HepG2 (cell line): Measurements from ENCODE around the gene ACKR3. TPM values are rescaled to one million over a fixed set of nuclear protein-coding genes. Genes with fewer than 3 reads are reported as not detected.

Experiments used
- ATAC-seq: fragments of 200-7000 bp; cut with Tn5 transposase; 3 replicates; pipeline ENCODE4 v1.9.1; 2020; ENCODE audit warnings: mild to moderate bottlenecking, moderate library complexity
- Bru-seq: library from RNA; stranded (reverse); fragments of 400-500 nt; gene quantifications from one replicate; lab custom pipeline; 2021; lab: Mats Ljungman, UMichigan
- BruChase-seq, 2 experiments: library from RNA; stranded (reverse); fragments of 400-500 nt; gene quantifications; one replicate each; lab custom pipeline; 2021; lab: Mats Ljungman, UMichigan
- BruUV-seq: library from RNA; stranded (reverse); fragments of 400-500 nt; replicated peaks from 2 replicates; lab custom pipeline; 2021; lab: Mats Ljungman, UMichigan
- CTCF ChIA-PET: fragments of 300-600 bp; formaldehyde crosslinking; extraction: SDS; loops from one replicate; lab custom pipeline; 2021; ENCODE audit warnings: low total read pairs, inconsistent platforms, low intra/inter-chr PET ratio; lab: Yijun Ruan, JAX
- POLR2A ChIA-PET: fragments of 350-600 bp; sonication (Branson Sonifier 250); formaldehyde crosslinking; loops from one replicate; lab custom pipeline; 2020; ENCODE audit warnings: antibody characterized with exemption, inconsistent platforms; lab: Yijun Ruan, JAX
- DNase-seq: peaks from one replicate; pipeline ENCODE4 v3.0.0-alpha.2; 2015; ENCODE audit warnings: low spot score
- FAIRE-seq: peaks from 3 replicates; lab custom pipeline; 2011; peaks lifted over from hg19 to GRCh38; lab: Jason Lieb, UNC
- H2AFZ ChIP-seq: one replicate; pipeline ENCODE4 v1.6.1; 2011; ENCODE audit warnings: low read length, inconsistent platforms
- H3K27ac ChIP-seq: fragments of 300-600 bp; 3 replicates; pipeline ENCODE4 v1.8.0; 2011; ENCODE audit warnings: mixed run types, mild to moderate bottlenecking, mixed read lengths, low read length, inconsistent platforms; ENCODE audit not compliant: insufficient read depth; ENCODE audit errors: extremely low read length
- H3K27me3 ChIP-seq, 2 experiments: fragments of 200-600 bp in 1 of 2; 2 replicates in 1 of 2; 3 replicates in 1 of 2; pipeline versions ENCODE4 v1.6.0 to v1.8.0; 2011; ENCODE audit warnings: low read length in 2 of 2, mild to moderate bottlenecking in 2 of 2, moderate library complexity in 2 of 2, inconsistent platforms in 1 of 2; ENCODE audit not compliant: insufficient read depth in 2 of 2, control insufficient read depth in 1 of 2
- H3K36me3 ChIP-seq, 2 experiments: fragments of 200-600 bp in 1 of 2; replicated peaks in 1 of 2; 2 replicates in 1 of 2; 3 replicates in 1 of 2; pipeline versions ENCODE4 v1.5.1 to v1.8.0; 2011; ENCODE audit warnings: low read length in 2 of 2, inconsistent platforms in 1 of 2; ENCODE audit not compliant: insufficient read depth in 2 of 2, control insufficient read depth in 1 of 2
- H3K4me1 ChIP-seq: 2 replicates; pipeline ENCODE4 v1.5.1; 2012; ENCODE audit warnings: low read length, inconsistent platforms; ENCODE audit not compliant: insufficient read depth
- H3K4me2 ChIP-seq: 2 replicates; pipeline ENCODE4 v1.6.0; 2011; ENCODE audit warnings: low read depth, low read length, inconsistent platforms
- H3K4me3 ChIP-seq, 3 experiments: fragments of 200-600 bp in 1 of 3; sonication (generic), shearing (Covaris generic) in 1 of 3; replicated peaks in 1 of 3; 2 replicates each; pipeline ENCODE4 v1.5.1; 2011 to 2016; ENCODE audit warnings: low read length in 3 of 3, inconsistent platforms in 2 of 3, low read depth in 2 of 3, mild to moderate bottlenecking in 2 of 3, control low read depth in 1 of 3, mixed read lengths in 1 of 3; ENCODE audit not compliant: insufficient read depth in 1 of 3
- H3K79me2 ChIP-seq: one replicate; pipeline ENCODE4 v1.6.1; 2011; ENCODE audit warnings: low read length, inconsistent platforms; ENCODE audit not compliant: insufficient read depth
- H3K9ac ChIP-seq: 2 replicates; pipeline ENCODE4 v1.6.0; 2011; ENCODE audit warnings: mild to moderate bottlenecking, low read depth, low read length, inconsistent platforms; ENCODE audit not compliant: insufficient read depth
- H3K9me3 ChIP-seq: 2 replicates; pipeline ENCODE4 v1.5.1; 2012; ENCODE audit warnings: mild to moderate bottlenecking, low read length
- H4K20me1 ChIP-seq: 2 replicates; pipeline ENCODE4 v1.6.0; 2011; ENCODE audit warnings: inconsistent platforms, mild to moderate bottlenecking, low read length, moderate library complexity; ENCODE audit not compliant: insufficient read depth
- MATR3 ChIP-seq: sonication (generic); formaldehyde crosslinking; IDR thresholded peaks from 2 replicates; pipeline ENCODE4 v1.4.0; 2020; ENCODE audit warnings: missing genetic modification reagents
- STAG1 ChIP-seq: sonication (generic); formaldehyde crosslinking; IDR thresholded peaks from 2 replicates; pipeline ENCODE4 v1.4.0; 2020; ENCODE audit warnings: missing genetic modification reagents
- XRCC5 ChIP-seq: fragments of 200-400 bp; formaldehyde crosslinking; optimal IDR thresholded peaks from 2 replicates; pipeline ENCODE3; 2017; ENCODE audit warnings: mild to moderate bottlenecking, low read length
- ZMYM2 ChIP-seq: sonication (generic); formaldehyde crosslinking; IDR thresholded peaks from 2 replicates; pipeline ENCODE4 v1.8.0; 2022; ENCODE audit warnings: mild to moderate bottlenecking, missing genetic modification reagents
- ZNF292 ChIP-seq: sonication (generic); formaldehyde crosslinking; IDR thresholded peaks from 2 replicates; pipeline ENCODE4 v1.8.1; 2022; ENCODE audit warnings: mild to moderate bottlenecking, low read depth, missing genetic modification reagents, borderline replicate concordance
- ZNF546 ChIP-seq: sonication (generic); formaldehyde crosslinking; conservative IDR thresholded peaks from 2 replicates; pipeline ENCODE4 v1.8.1; 2023; ENCODE audit warnings: mild to moderate bottlenecking, missing genetic modification reagents
- ZNF572 ChIP-seq: sonication (generic); formaldehyde crosslinking; IDR thresholded peaks from 2 replicates; pipeline ENCODE4 v1.5.1; 2020; ENCODE audit warnings: mild to moderate bottlenecking, missing genetic modification reagents
- ZNF768 ChIP-seq: sonication (generic); formaldehyde crosslinking; IDR thresholded peaks from 2 replicates; pipeline ENCODE4 v1.4.0; 2020; ENCODE audit warnings: missing genetic modification reagents
- WGBS: methylation state at CpG from one replicate; pipeline ENCODE4 v1.1.6; 2017; ENCODE audit warnings: low lambda C conversion rate; 5-methylcytosine and 5-hydroxymethylcytosine counted together
- in situ Hi-C: cut with HindIII; loops from 2 replicates; pipeline ENCODE4 v1.10.0; 2017; ENCODE audit warnings: low pct_unique_long_range_greater_than_20kb; ENCODE audit not compliant: extremely low pct_ligation_motif_present
- intact Hi-C: fragments of 100-400 bp; cut with micrococcal nuclease; formaldehyde crosslinking; loops from one replicate; pipeline ENCODE4 v1.10.0; 2022; ENCODE audit not compliant: unreplicated experiment
- long read RNA-seq, 2 experiments: library from RNA in 1 of 2; library from polyadenylated mRNA in 1 of 2; stranded (forward) in 1 of 2; unstranded in 1 of 2; transcript quantifications; one replicate each; pipeline ENCODE4 v2.0.0, GENCODE V29; 2019 to 2022
- polyA minus RNA-seq, 3 experiments: library from RNA; depleted of rRNA, polyadenylated mRNA; stranded (reverse); fragments of >200 nt; gene quantifications; 2 replicates each; pipeline ENCODE4 v1.2.3, GENCODE V29; 2011; ENCODE audit warnings: low replicate concordance in 1 of 3
- polyA plus RNA-seq, 8 experiments: library from polyadenylated mRNA; depleted of rRNA in 3 of 8; stranded (reverse) in 7 of 8; unstranded in 1 of 8; fragments of >200 nt; fragmentation: Illumina TruSeq in 4 of 8; extraction: Trizol in 4 of 8; gene quantifications; 2 replicates each; pipeline versions ENCODE4 v1.2.1 to v1.2.3, GENCODE V29; 2011 to 2016; ENCODE audit warnings: low read depth in 4 of 8, missing spikeins in 1 of 8, mixed read lengths in 1 of 8; ENCODE audit not compliant: insufficient read depth in 1 of 8
- total RNA-seq, 5 experiments: library from RNA; depleted of rRNA; stranded (reverse); fragments of >200 nt; fragmentation: Illumina TruSeq; extraction: Trizol; gene quantifications; 2 replicates each; pipeline ENCODE4 v1.2.3, GENCODE V29; 2016; ENCODE audit warnings: low read depth in 1 of 5
- TF ChIP-seq, protein P1 (sequence below): sonication (generic); formaldehyde crosslinking; IDR thresholded peaks from 2 replicates; pipeline ENCODE4 v1.5.1; 2020; ENCODE audit warnings: mild to moderate bottlenecking, missing genetic modification reagents, moderate library complexity
- TF ChIP-seq, protein P2 (sequence below): sonication (generic); formaldehyde crosslinking; IDR thresholded peaks from 2 replicates; pipeline ENCODE4 v1.5.1; 2020; ENCODE audit warnings: missing genetic modification reagents, mild to moderate bottlenecking, borderline replicate concordance
- TF ChIP-seq, protein P3 (sequence below): sonication (generic); formaldehyde crosslinking; IDR thresholded peaks from 2 replicates; pipeline ENCODE4 v1.5.0; 2020; ENCODE audit warnings: mild to moderate bottlenecking, missing genetic modification reagents, moderate library complexity

The ACKR3 gene
- not detected in 2 replicates for total RNA-seq (2016; rRNA removed; fragmentation: Illumina TruSeq; extraction: Trizol)
- not detected in 2 replicates for total RNA-seq (2016; cell fraction: cytosol; rRNA removed; fragmentation: Illumina TruSeq; extraction: Trizol; ENCODE audit: low read depth)
- total RNA-seq (2016; cell fraction: insoluble cytoplasmic fraction; rRNA removed; fragmentation: Illumina TruSeq; extraction: Trizol): not detected in 2 replicates
- not detected in 2 replicates for total RNA-seq (2016; cell fraction: membrane; rRNA removed; fragmentation: Illumina TruSeq; extraction: Trizol)
- total RNA-seq (2016; cell fraction: nucleus; rRNA removed; fragmentation: Illumina TruSeq; extraction: Trizol): not detected in 2 replicates
- polyA plus RNA-seq (2011; rRNA removed): 0.04 TPM in 1 of 2 replicates, not detected in the other
- 0.03 TPM in 1 of 2 replicates, not detected in the other for polyA plus RNA-seq (2011; cell fraction: cytosol; rRNA removed)
- polyA plus RNA-seq (2011; cell fraction: nucleus; rRNA removed): 0.23 TPM in 1 of 2 replicates, not detected in the other
- polyA plus RNA-seq (2012): not detected in 2 replicates
- not detected in 2 replicates for polyA plus RNA-seq (2016; cell fraction: cytosol; fragmentation: Illumina TruSeq; extraction: Trizol; ENCODE audit: low read depth)
- not detected in 2 replicates for polyA plus RNA-seq (2016; cell fraction: insoluble cytoplasmic fraction; fragmentation: Illumina TruSeq; extraction: Trizol; ENCODE audit: low read depth)
- not detected in 2 replicates for polyA plus RNA-seq (2016; cell fraction: membrane; fragmentation: Illumina TruSeq; extraction: Trizol; ENCODE audit: low read depth)
- polyA plus RNA-seq (2016; cell fraction: nucleus; fragmentation: Illumina TruSeq; extraction: Trizol; ENCODE audit: insufficient read depth, low read depth): not detected in 2 replicates
- 9.1 TPM in 1 of 2 replicates, not detected in the other for polyA minus RNA-seq (2011; rRNA and poly(A)+ RNA removed; ENCODE audit: low replicate concordance)
- polyA minus RNA-seq (2011; cell fraction: cytosol; rRNA and poly(A)+ RNA removed): not detected in 2 replicates
- not detected in 2 replicates for polyA minus RNA-seq (2011; cell fraction: nucleus; rRNA and poly(A)+ RNA removed)
- Bru-seq, nascent RNA: not detected
- BruChase-seq, experiment 1, labeled RNA remaining after a 6-hour chase: percentile 14 among the genes with signal in this experiment
- BruChase-seq, experiment 2, labeled RNA remaining after a 2-hour chase: percentile 20 among the genes with signal in this experiment
- long read RNA-seq, experiment 1: 0 reads
- long read RNA-seq, experiment 2: 0 reads

DNA sequence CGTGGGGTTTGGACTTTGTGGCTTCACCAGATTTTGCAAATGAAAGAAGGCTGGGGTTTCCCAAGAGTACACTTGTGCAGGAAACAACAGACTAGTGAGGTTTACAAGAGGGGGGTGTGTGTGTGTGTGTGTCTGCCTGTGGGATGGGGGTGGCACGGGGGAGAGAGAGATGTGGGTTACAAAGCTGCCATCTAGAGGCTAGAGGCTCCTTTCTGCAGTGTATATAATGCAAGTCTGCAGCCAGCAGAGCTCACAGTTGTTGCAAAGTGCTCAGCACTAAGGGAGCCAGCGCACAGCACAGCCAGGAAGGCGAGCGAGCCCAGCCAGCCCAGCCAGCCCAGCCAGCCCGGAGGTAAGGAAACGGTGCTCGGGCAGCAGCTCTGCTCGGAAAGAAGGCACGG is at the start of gene ACKR3:
Gene ACKR3, plus strand, starts transcription at position 253 of the 401 bp plus-strand sequence. CDS start 10,641 bp downstream, outside the sequence.
- under 1% methylated on average over 9 of the region's 10 CpGs for WGBS
- CTCF ChIA-PET: no interaction called here
- Histone ChIP-seq H2AFZ (no peak within 1 kb of the TSS), H3K4me2 (0 out of 2 replicates have a peak within 1 kb of the TSS, but pooled peaks have one; percentile 47), H3K9ac (no peak within 1 kb of the TSS), H3K4me3 (no peak within 1 kb of the TSS), H3K27ac (no peak within 1 kb of the TSS), H3K36me3 (no peaks in the 10 kb centered on the region), H4K20me1 (no peaks in the 10 kb centered on the region), H3K9me3 (no peaks in the 10 kb centered on the region), H3K4me1 (peaks cover 20% of the 10 kb centered on the region), H3K79me2 (no peaks in the 10 kb centered on the region), H3K27me3 (peaks cover 0 to 68% of the 10 kb centered on the region in 2 experiments; a peak in 4 of 5 replicates)
- intact Hi-C loops (loop anchor here (5.0 kb wide), 1 partner anchor 57 kb away; no protein-coding TSS in a partner anchor), in situ Hi-C loops (no loop called here)
- ATAC-seq: peak; percentile 90
- no TSS peak for BruUV-seq
- peak; percentile 87 for FAIRE-seq
- peak; percentile 41 for DNase-seq
- POLR2A ChIA-PET: no interaction called here
- TF ChIP-seq, protein P1, sequence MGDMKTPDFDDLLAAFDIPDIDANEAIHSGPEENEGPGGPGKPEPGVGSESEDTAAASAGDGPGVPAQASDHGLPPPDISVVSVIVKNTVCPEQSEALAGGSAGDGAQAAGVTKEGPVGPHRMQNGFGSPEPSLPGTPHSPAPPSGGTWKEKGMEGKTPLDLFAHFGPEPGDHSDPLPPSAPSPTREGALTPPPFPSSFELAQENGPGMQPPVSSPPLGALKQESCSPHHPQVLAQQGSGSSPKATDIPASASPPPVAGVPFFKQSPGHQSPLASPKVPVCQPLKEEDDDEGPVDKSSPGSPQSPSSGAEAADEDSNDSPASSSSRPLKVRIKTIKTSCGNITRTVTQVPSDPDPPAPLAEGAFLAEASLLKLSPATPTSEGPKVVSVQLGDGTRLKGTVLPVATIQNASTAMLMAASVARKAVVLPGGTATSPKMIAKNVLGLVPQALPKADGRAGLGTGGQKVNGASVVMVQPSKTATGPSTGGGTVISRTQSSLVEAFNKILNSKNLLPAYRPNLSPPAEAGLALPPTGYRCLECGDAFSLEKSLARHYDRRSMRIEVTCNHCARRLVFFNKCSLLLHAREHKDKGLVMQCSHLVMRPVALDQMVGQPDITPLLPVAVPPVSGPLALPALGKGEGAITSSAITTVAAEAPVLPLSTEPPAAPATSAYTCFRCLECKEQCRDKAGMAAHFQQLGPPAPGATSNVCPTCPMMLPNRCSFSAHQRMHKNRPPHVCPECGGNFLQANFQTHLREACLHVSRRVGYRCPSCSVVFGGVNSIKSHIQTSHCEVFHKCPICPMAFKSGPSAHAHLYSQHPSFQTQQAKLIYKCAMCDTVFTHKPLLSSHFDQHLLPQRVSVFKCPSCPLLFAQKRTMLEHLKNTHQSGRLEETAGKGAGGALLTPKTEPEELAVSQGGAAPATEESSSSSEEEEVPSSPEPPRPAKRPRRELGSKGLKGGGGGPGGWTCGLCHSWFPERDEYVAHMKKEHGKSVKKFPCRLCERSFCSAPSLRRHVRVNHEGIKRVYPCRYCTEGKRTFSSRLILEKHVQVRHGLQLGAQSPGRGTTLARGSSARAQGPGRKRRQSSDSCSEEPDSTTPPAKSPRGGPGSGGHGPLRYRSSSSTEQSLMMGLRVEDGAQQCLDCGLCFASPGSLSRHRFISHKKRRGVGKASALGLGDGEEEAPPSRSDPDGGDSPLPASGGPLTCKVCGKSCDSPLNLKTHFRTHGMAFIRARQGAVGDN (CRISPR knock-in tag): peak; percentile 20; the same call in 1 of the 2 replicates
- TF ChIP-seq, protein P2, sequence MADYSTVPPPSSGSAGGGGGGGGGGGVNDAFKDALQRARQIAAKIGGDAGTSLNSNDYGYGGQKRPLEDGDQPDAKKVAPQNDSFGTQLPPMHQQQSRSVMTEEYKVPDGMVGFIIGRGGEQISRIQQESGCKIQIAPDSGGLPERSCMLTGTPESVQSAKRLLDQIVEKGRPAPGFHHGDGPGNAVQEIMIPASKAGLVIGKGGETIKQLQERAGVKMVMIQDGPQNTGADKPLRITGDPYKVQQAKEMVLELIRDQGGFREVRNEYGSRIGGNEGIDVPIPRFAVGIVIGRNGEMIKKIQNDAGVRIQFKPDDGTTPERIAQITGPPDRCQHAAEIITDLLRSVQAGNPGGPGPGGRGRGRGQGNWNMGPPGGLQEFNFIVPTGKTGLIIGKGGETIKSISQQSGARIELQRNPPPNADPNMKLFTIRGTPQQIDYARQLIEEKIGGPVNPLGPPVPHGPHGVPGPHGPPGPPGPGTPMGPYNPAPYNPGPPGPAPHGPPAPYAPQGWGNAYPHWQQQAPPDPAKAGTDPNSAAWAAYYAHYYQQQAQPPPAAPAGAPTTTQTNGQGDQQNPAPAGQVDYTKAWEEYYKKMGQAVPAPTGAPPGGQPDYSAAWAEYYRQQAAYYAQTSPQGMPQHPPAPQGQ (CRISPR knock-in tag): no peak
- TF ChIP-seq ZNF546 (CRISPR knock-in tag): no peak
- TF ChIP-seq ZNF572: 0 out of 2 replicates have a peak, but pooled peaks have one; percentile 27
- peak; percentile 60; the same call in 1 of the 2 replicates for TF ChIP-seq ZNF768
- TF ChIP-seq ZNF292: 0 out of 2 replicates have a peak, but pooled peaks have one; percentile 38
- TF ChIP-seq ZMYM2 (CRISPR knock-in tag): no peak
- TF ChIP-seq XRCC5: peak; percentile 27
- TF ChIP-seq MATR3 (CRISPR knock-in tag): no peak
- TF ChIP-seq STAG1 (CRISPR knock-in tag): peak; percentile 40; the same call in 1 of the 2 replicates
- TF ChIP-seq, protein P3, sequence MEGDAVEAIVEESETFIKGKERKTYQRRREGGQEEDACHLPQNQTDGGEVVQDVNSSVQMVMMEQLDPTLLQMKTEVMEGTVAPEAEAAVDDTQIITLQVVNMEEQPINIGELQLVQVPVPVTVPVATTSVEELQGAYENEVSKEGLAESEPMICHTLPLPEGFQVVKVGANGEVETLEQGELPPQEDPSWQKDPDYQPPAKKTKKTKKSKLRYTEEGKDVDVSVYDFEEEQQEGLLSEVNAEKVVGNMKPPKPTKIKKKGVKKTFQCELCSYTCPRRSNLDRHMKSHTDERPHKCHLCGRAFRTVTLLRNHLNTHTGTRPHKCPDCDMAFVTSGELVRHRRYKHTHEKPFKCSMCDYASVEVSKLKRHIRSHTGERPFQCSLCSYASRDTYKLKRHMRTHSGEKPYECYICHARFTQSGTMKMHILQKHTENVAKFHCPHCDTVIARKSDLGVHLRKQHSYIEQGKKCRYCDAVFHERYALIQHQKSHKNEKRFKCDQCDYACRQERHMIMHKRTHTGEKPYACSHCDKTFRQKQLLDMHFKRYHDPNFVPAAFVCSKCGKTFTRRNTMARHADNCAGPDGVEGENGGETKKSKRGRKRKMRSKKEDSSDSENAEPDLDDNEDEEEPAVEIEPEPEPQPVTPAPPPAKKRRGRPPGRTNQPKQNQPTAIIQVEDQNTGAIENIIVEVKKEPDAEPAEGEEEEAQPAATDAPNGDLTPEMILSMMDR (CRISPR knock-in tag): peak; percentile 69
